ENCODE data around the gene PDGFD. TPM values are rescaled to one million over a fixed set of nuclear protein-coding genes. Genes with fewer than 3 reads are reported as not detected.

PDGFD gene
- total RNA-seq, 2 donors from 2014 or later: 2.3 to 4.8 TPM

GRCh38 chr11:103997082-103997481 is 166.9 kb downstream of the PDGFD start:
- Mint-ChIP-seq H3K9me3 (no peaks in the 10 kb centered on the region), H3K4me1 (no peaks in the 10 kb centered on the region), H3K4me3 (no peak overlapping the region), H3K27me3 (ENCODE audit: insufficient read depth) (peaks cover 10% of the 10 kb centered on the region), H3K36me3 (ENCODE audit: low read depth) (no peaks in the 10 kb centered on the region), H3K27ac (no peak overlapping the region)
- no peaks in the 10 kb centered on the region for H3K36me3 ChIP-seq (ENCODE audit: control insufficient read depth, insufficient read depth, low read length)
- no peak for TF ChIP-seq CTCF (conservative IDR thresholded peaks at IDR 0.05)
- H3K4me1 ChIP-seq (ENCODE audit: control insufficient read depth, insufficient read depth, low read length): no peaks in the 10 kb centered on the region
- peaks cover 15% of the 10 kb centered on the region for H3K27me3 ChIP-seq (ENCODE audit: control insufficient read depth, insufficient read depth, low read length, poor library complexity, severe bottlenecking)
- no peak overlapping the region for H3K9ac ChIP-seq (ENCODE audit: extremely low read depth, low read length, poor library complexity, severe bottlenecking)
- no peaks in the 10 kb centered on the region for H3K9me3 ChIP-seq (ENCODE audit: control insufficient read depth, low read length)
- DNase-seq: no peak
- 95 to 100% methylated on average over 1 of the region's 1 CpG for WGBS, 2 experiments (ENCODE audit: insufficient coverage in 1 of 2, insufficient read length in 1 of 2)
- H3K27ac ChIP-seq (ENCODE audit: low read depth, low read length): no peak overlapping the region
- no peak overlapping the region for H3K4me3 ChIP-seq (ENCODE audit: low read length)

DNA sequence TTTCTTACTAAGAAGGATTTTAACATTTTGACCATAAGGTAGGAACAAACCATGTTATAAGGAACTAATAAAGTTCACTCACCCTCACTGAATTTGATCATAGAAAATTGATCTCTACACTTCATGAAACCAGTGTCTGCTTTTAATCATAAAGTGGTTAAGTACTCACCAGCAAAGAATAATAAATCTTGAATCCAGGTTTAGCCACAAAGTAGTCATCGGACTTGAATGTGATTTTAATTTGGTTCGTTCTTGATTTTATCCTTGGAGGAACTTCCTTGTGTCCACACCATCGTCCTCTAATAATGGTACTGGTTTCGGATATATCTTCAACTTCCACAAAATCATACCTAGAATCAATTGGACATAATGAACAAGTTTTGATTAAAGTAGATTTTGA is 168.1 kb downstream of the PDGFD start:
- TF ChIP-seq CTCF (conservative IDR thresholded peaks at IDR 0.05): no peak
- no peaks in the 10 kb centered on the region for H3K36me3 Mint-ChIP-seq (ENCODE audit: low read depth)
- Histone ChIP-seq H3K9ac (ENCODE audit: extremely low read depth, low read length, poor library complexity, severe bottlenecking) (no peak overlapping the region), H3K27me3 (ENCODE audit: control insufficient read depth, insufficient read depth, low read length, poor library complexity, severe bottlenecking) (peaks cover 27% of the 10 kb centered on the region), H3K4me1 (ENCODE audit: control insufficient read depth, insufficient read depth, low read length) (no peaks in the 10 kb centered on the region), H3K36me3 (ENCODE audit: control insufficient read depth, insufficient read depth, low read length) (no peaks in the 10 kb centered on the region), H3K9me3 (ENCODE audit: control insufficient read depth, low read length) (no peaks in the 10 kb centered on the region), H3K27ac (ENCODE audit: low read depth, low read length) (no peak overlapping the region), H3K4me3 (ENCODE audit: low read length) (no peak overlapping the region)
- H3K4me3 Mint-ChIP-seq: no peak overlapping the region
- H3K9me3 Mint-ChIP-seq: no peaks in the 10 kb centered on the region
- peaks cover 15% of the 10 kb centered on the region for H3K27me3 Mint-ChIP-seq (ENCODE audit: insufficient read depth)
- no peaks in the 10 kb centered on the region for H3K4me1 Mint-ChIP-seq
- no peak overlapping the region for H3K27ac Mint-ChIP-seq
- no peak for DNase-seq
- 80 to 94% methylated on average over 1 to 3 of the region's 4 CpGs for WGBS, 2 experiments (ENCODE audit: insufficient coverage in 1 of 2, insufficient read length in 1 of 2)

DNA sequence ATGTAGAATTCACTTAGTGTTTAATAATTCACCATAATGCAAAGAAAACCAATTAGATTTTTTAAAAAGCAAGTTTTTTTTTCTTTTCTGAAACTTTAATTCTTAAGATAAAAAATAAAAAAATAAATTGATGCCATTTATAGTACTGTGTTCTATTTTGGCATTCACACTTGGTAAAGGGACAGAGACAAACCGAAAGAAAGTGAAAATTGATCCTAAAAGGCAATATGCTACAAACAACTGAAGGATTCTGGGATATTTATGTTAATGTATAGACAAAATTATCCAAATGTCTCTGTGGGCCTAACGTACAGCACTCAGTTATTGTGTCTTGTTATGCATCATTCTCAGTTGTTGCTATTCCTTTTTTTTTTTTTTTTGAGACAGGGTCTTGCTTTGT is 169.4 kb downstream of the PDGFD start:
- Histone ChIP-seq H3K36me3 (ENCODE audit: control insufficient read depth, insufficient read depth, low read length) (no peaks in the 10 kb centered on the region), H3K27me3 (ENCODE audit: control insufficient read depth, insufficient read depth, low read length, poor library complexity, severe bottlenecking) (peaks cover 37% of the 10 kb centered on the region), H3K4me3 (ENCODE audit: low read length) (no peak overlapping the region), H3K9ac (ENCODE audit: extremely low read depth, low read length, poor library complexity, severe bottlenecking) (no peak overlapping the region), H3K9me3 (ENCODE audit: control insufficient read depth, low read length) (no peaks in the 10 kb centered on the region), H3K27ac (ENCODE audit: low read depth, low read length) (no peak overlapping the region), H3K4me1 (ENCODE audit: control insufficient read depth, insufficient read depth, low read length) (no peaks in the 10 kb centered on the region)
- Mint-ChIP-seq H3K36me3 (ENCODE audit: low read depth) (no peaks in the 10 kb centered on the region), H3K4me1 (no peaks in the 10 kb centered on the region), H3K27me3 (ENCODE audit: insufficient read depth) (peaks cover 24% of the 10 kb centered on the region), H3K9me3 (no peaks in the 10 kb centered on the region), H3K27ac (no peak overlapping the region), H3K4me3 (no peak overlapping the region)
- DNase-seq: no peak
- no peak for TF ChIP-seq CTCF (conservative IDR thresholded peaks at IDR 0.05)
- 88 to 97% methylated on average over 1 to 2 of the region's 2 CpGs for WGBS, 2 experiments (ENCODE audit: insufficient coverage in 1 of 2, insufficient read length in 1 of 2)
